Neutrophil (primary cell): ENCODE results near the gene GFRA4.
A peak's percentile ranks its signal among the peaks of the same experiment; 100 is the strongest.

Experiments
- H3K27ac ChIP-seq: fragments of 200-600 bp; sonication (generic); 2 replicates; pipeline ENCODE4 v1.5.1; 2016; ENCODE audit warnings: mild to moderate bottlenecking, moderate library complexity
- H3K27me3 ChIP-seq: fragments of 200-600 bp; sonication (generic); 2 replicates; pipeline ENCODE4 v1.6.0; 2016; ENCODE audit warnings: mild to moderate bottlenecking
- H3K36me3 ChIP-seq: fragments of 200-600 bp; sonication (generic); 2 replicates; pipeline ENCODE4 v1.5.1; 2017
- H3K4me1 ChIP-seq, 2 experiments: fragments of 200-600 bp in 1 of 2; sonication (generic) in 1 of 2; 1 replicate in 1 of 2; 2 replicates in 1 of 2; pipeline versions ENCODE4 v1.5.1 to v1.6.1; 2013 to 2016; ENCODE audit warnings: low read depth in 1 of 2, low read length in 1 of 2, mild to moderate bottlenecking in 1 of 2, moderate library complexity in 1 of 2; ENCODE audit not compliant: control insufficient read depth in 1 of 2, insufficient read depth in 1 of 2
- H3K4me3 ChIP-seq, 2 experiments: fragments of 200-600 bp in 1 of 2; sonication (generic) in 1 of 2; 1 replicate in 1 of 2; 2 replicates in 1 of 2; pipeline ENCODE4 v1.5.1; 2013 to 2016; ENCODE audit warnings: low read depth in 1 of 2, low read length in 1 of 2, mild to moderate bottlenecking in 1 of 2, moderate library complexity in 1 of 2
- H3K9me3 ChIP-seq: fragments of 200-600 bp; sonication (generic); 2 replicates; pipeline ENCODE4 v1.5.1; 2016
- TF ChIP-seq, protein P1 (sequence below): fragments of 200-600 bp; sonication (generic); IDR thresholded peaks from 2 replicates; pipeline ENCODE4 v1.5.1; 2016; ENCODE audit warnings: antibody characterized with exemption

Gene GFRA4

DNA sequence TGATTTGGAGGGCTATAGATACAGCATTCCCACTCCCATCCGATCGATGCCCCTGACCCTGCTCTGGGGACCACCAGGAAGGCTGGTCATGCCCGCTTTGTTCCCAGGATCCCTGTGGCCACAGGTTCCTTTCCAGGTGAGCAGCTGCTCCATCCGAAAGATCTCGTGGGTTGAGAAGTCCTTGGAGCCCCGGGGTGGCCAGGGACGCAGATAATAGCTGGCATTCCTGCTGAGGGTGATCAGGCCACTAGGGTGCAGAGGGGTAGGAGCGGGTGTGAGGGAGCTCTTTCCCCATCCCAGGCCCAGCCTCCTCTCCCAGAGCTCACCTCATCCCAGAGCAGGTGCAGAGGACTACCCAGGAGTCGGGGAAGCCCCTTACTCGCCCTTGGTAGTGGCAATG, 11.2 kb upstream of the GFRA4 start:
- TF ChIP-seq, protein P1, sequence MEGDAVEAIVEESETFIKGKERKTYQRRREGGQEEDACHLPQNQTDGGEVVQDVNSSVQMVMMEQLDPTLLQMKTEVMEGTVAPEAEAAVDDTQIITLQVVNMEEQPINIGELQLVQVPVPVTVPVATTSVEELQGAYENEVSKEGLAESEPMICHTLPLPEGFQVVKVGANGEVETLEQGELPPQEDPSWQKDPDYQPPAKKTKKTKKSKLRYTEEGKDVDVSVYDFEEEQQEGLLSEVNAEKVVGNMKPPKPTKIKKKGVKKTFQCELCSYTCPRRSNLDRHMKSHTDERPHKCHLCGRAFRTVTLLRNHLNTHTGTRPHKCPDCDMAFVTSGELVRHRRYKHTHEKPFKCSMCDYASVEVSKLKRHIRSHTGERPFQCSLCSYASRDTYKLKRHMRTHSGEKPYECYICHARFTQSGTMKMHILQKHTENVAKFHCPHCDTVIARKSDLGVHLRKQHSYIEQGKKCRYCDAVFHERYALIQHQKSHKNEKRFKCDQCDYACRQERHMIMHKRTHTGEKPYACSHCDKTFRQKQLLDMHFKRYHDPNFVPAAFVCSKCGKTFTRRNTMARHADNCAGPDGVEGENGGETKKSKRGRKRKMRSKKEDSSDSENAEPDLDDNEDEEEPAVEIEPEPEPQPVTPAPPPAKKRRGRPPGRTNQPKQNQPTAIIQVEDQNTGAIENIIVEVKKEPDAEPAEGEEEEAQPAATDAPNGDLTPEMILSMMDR = no peak
- H3K4me3 ChIP-seq = no peak overlapping the region
- H3K4me1 ChIP-seq = peaks cover 5 to 11% of the 10 kb centered on the region in 2 experiments
- H3K36me3 ChIP-seq = no peaks in the 10 kb centered on the region
- H3K27ac ChIP-seq = no peak overlapping the region
- no peaks in the 10 kb centered on the region for H3K9me3 ChIP-seq
- H3K27me3 ChIP-seq = peaks cover 96% of the 10 kb centered on the region

DNA sequence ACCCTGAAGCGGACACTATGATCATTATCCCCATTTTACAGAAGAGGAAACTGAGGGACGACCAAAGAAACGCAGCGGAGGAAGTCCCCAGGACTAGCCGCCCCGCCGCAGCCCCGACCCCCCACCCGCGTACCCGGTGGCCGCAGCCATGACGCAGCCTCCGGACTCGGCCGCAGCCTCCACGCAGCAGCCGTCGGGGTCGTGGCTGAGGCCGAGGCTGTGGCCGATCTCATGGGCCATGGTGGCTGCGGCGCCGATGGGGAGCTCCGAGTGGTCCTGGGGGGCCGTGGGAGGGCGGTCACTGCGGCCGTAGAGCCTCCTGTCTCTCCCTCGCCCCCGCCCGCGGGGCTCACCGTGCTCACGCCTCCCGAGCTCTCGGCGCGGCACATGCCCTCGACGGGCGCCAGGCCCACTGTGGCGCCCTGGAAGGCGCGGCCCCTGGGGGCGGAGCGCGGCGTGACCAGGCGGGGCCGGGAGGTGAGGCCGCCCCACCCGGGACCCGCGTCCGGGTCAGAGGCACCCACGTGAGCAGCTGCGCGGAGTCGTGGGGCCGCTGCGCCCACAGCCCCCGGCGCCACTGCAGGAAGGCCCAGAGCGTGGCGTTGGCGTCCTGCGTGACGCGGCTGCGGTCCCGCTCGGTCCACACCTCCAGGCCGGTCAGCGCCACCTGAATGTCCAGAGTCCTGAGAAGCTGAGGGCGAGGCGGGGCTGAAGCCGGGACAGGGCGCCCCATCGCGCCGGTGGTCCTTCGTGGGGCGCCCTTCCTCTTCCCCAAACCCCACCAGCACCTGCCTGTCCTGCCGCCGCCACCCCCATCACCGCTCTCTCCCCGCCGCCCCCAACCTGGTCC, 10.2 kb upstream of the GFRA4 start:
- H3K36me3 ChIP-seq = no peaks in the 10 kb centered on the region
- H3K4me1 ChIP-seq = peaks cover 5 to 11% of the 10 kb centered on the region in 2 experiments
- peaks cover 96% of the 10 kb centered on the region for H3K27me3 ChIP-seq
- no peaks in the 10 kb centered on the region for H3K9me3 ChIP-seq
- TF ChIP-seq, protein P1 = no peak
- no peak overlapping the region for H3K27ac ChIP-seq
- H3K4me3 ChIP-seq = no peak overlapping the region

DNA sequence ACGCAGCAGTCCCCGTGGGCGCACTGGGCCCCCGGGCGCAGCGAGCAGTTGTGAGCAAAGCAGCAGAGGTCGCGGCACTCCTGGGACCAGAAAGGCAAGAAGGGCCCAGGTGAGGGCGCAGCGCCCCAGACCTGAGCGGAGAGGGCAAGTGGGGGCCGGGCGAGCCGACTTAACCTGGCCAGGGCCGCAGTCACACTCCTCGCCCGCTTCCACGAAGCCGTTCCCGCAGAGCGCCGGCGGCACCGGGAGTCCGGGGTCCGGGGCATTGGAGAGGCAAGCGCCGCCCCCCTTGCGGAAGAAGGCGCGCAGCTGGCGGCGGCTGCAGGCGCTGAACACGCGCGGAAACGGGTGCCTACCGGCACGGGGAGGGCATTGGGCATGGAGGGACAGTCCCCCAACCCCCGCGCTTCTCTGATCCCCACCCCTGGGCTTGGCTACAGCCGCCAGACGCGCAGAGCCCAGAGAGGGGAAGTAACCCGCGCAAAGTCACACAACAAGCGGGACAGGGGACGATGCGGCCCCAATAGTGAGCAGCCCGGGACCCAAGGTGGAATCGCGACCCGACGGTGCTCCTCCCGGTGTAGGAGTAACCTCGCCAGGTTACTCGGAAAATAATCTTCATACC, 9.5 kb upstream of the GFRA4 start:
- H3K27ac ChIP-seq = no peak overlapping the region
- H3K4me3 ChIP-seq = peak overlapping the region in 1 of 2 experiments; percentile 14
- TF ChIP-seq, protein P1 = no peak
- peaks cover 5 to 11% of the 10 kb centered on the region in 2 experiments for H3K4me1 ChIP-seq
- H3K9me3 ChIP-seq = no peaks in the 10 kb centered on the region
- H3K36me3 ChIP-seq = no peaks in the 10 kb centered on the region
- H3K27me3 ChIP-seq = peaks cover 89% of the 10 kb centered on the region

DNA sequence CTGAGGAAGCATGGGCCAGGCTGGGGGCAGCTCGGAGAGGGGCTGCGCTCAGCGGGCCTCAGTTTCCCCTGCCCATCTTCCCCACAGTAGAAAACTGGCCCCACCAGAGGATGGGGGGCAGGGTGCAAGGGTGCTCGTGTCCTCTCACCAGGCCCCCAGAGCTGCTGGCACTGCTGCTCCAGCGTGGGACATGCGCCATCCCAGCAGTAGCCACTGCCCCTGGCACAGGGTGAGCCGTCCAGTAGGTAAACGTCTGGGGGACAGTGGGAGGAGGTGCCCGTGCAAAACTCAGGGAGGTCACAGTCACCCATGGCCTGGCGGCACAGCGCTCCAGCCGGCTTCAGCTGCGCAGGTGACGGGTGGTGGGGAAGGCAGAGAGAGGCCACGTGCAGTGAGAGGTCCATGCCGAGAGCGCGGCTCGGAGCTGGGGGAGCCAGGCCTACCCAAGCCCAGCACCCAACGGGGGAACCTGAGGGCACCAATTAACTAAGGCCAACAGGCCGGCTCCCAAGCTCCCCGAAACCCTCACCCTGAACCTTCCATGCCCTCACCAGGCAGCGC, 8.9 kb upstream of the GFRA4 start:
- H3K27ac ChIP-seq = no peak overlapping the region
- peaks cover 83% of the 10 kb centered on the region for H3K27me3 ChIP-seq
- no peaks in the 10 kb centered on the region for H3K36me3 ChIP-seq
- TF ChIP-seq, protein P1 = no peak
- H3K9me3 ChIP-seq = no peaks in the 10 kb centered on the region
- H3K4me3 ChIP-seq = peak overlapping the region in 1 of 2 experiments; percentile 14
- peaks cover 5 to 11% of the 10 kb centered on the region in 2 experiments for H3K4me1 ChIP-seq

DNA sequence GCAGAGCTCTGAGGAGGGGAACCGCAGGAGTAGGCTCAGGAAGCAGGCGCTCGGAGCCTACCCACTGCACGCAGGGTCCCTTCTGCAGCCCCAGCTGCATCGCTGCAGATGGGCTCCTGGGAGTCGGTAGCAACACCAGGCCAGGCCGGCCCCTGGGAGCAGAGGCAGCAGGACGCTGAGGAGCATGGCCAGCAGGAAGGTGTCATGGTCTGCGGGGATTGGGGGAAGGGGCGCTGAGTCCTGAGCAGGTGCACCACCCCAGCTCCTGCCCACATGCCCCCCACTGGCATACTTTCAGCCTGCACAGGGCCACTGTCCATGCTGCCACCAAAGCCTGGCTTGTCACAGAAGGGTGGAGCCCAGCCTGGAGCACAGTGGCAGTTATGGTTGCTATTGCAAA, 7.7 kb upstream of the GFRA4 start:
- Histone ChIP-seq H3K36me3 (no peaks in the 10 kb centered on the region), H3K9me3 (no peaks in the 10 kb centered on the region), H3K4me3 (no peak overlapping the region), H3K27ac (no peak overlapping the region), H3K4me1 (peaks cover 5 to 8% of the 10 kb centered on the region in 2 experiments), H3K27me3 (peaks cover 72% of the 10 kb centered on the region)
- TF ChIP-seq, protein P1 = no peak
